Measurements from ENCODE around the gene WDR35. TPM values are rescaled to one million over a fixed set of nuclear protein-coding genes. Genes with fewer than 3 reads are reported as not detected.

Gene WDR35
- total RNA-seq, 1 experiment from 2014 or later = 16.7 TPM

- H2BK5ac ChIP-seq (ENCODE audit: insufficient read length, low read length) = no peak overlapping the region
- 0 out of 2 replicates have a peak, but pooled peaks cover 3% of the 10 kb centered on the region for H3K4me1 ChIP-seq (ENCODE audit: insufficient read depth, low read length)
- no peak overlapping the region for H3K14ac ChIP-seq (ENCODE audit: insufficient read depth, low read length)
- H3K36me3 Mint-ChIP-seq (ENCODE audit: insufficient read depth in 1 of 3, low read depth in 3 of 3) = peaks cover 0 to 5% (median 3%) of the 10 kb centered on the region in 3 experiments; a peak in 2 of 7 replicates
- no peak overlapping the region for H2BK120ac ChIP-seq (ENCODE audit: low read depth, low read length, poor library complexity, severe bottlenecking)
- no peak overlapping the region for H4K91ac ChIP-seq (ENCODE audit: insufficient read length, low read depth, low read length)
- H2AFZ ChIP-seq (ENCODE audit: low read length) = no peak overlapping the region
- no peaks in the 10 kb centered on the region for H3K79me2 ChIP-seq (ENCODE audit: insufficient read depth, low read length)
- no peak overlapping the region for H3T11ph ChIP-seq (ENCODE audit: low read length)
- H3K4ac ChIP-seq (ENCODE audit: low read depth, low read length) = no peak overlapping the region
- H4K20me1 ChIP-seq (ENCODE audit: control insufficient read depth, insufficient read depth, insufficient read length) = no peaks in the 10 kb centered on the region
- no peaks in the 10 kb centered on the region for H3K9me3 ChIP-seq (ENCODE audit: control insufficient read depth, low read depth, low read length)
- no CpG with 5 or more reads among the region's 2 CpGs for WGBS (ENCODE audit: extremely low coverage, insufficient read length, low lambda C conversion rate)
- no peak overlapping the region for H4K8ac ChIP-seq (replicated peaks; ENCODE audit: insufficient read length, low read depth, low read length)
- no peak overlapping the region for H2BK15ac ChIP-seq (ENCODE audit: low read depth, low read length)
- peak overlapping the region in 1 of 3 experiments; percentile 46; a peak in 1 of 7 replicates for H3K27ac Mint-ChIP-seq
- no peak overlapping the region for H3K56ac ChIP-seq (ENCODE audit: insufficient read length, low read depth, low read length)
- H3K27me3 Mint-ChIP-seq (ENCODE audit: low read depth) = no peaks in the 10 kb centered on the region
- H3K27me3 ChIP-seq (ENCODE audit: insufficient read depth, low read length) = no peaks in the 10 kb centered on the region
- peaks cover 19 to 25% of the 10 kb centered on the region in 2 experiments for H3K4me1 Mint-ChIP-seq
- H3K23ac ChIP-seq (ENCODE audit: insufficient read length, low read depth, low read length) = no peak overlapping the region
- TF ChIP-seq, protein P1, sequence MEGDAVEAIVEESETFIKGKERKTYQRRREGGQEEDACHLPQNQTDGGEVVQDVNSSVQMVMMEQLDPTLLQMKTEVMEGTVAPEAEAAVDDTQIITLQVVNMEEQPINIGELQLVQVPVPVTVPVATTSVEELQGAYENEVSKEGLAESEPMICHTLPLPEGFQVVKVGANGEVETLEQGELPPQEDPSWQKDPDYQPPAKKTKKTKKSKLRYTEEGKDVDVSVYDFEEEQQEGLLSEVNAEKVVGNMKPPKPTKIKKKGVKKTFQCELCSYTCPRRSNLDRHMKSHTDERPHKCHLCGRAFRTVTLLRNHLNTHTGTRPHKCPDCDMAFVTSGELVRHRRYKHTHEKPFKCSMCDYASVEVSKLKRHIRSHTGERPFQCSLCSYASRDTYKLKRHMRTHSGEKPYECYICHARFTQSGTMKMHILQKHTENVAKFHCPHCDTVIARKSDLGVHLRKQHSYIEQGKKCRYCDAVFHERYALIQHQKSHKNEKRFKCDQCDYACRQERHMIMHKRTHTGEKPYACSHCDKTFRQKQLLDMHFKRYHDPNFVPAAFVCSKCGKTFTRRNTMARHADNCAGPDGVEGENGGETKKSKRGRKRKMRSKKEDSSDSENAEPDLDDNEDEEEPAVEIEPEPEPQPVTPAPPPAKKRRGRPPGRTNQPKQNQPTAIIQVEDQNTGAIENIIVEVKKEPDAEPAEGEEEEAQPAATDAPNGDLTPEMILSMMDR (conservative IDR thresholded peaks at IDR 0.05) = no peak
- no peak overlapping the region for H3K9ac ChIP-seq (ENCODE audit: extremely low read depth, insufficient read length, low read length)
- no peak overlapping the region for H2BK12ac ChIP-seq (ENCODE audit: insufficient read length, low read depth, low read length)
- H4K5ac ChIP-seq (ENCODE audit: insufficient read length, low read depth, low read length) = no peak overlapping the region
- H3K23me2 ChIP-seq (ENCODE audit: insufficient read length, low read depth, low read length, poor library complexity, severe bottlenecking) = no peaks in the 10 kb centered on the region
- H3K4me2 ChIP-seq (ENCODE audit: insufficient read depth, insufficient read length, low read length) = peak overlapping the region; percentile 27
- no peak overlapping the region for H2BK20ac ChIP-seq (ENCODE audit: low read depth, low read length, poor library complexity, severe bottlenecking)
- DNase-seq = peak; percentile 31
- no peak overlapping the region for H3K18ac ChIP-seq (ENCODE audit: insufficient read length, low read depth, low read length)
- no peak overlapping the region for H2AK5ac ChIP-seq (ENCODE audit: insufficient read length, low read length)
- H3K27ac ChIP-seq (ENCODE audit: insufficient read length, low read depth, low read length) = no peak overlapping the region
- H3K4me3 Mint-ChIP-seq = no peak overlapping the region
- no peaks in the 10 kb centered on the region for H3K9me3 Mint-ChIP-seq
- H3K79me1 ChIP-seq (ENCODE audit: insufficient read depth, low read depth, low read length, poor library complexity, severe bottlenecking) = no peaks in the 10 kb centered on the region
These were observed 45.6 kb downstream of the WDR35 start for GRCh38 chr2:19944205-19944845.

Measured in H9 (cell line).